NCI-H2196 treated with DMSO at 0.1 percent for 48 hours (cell line): ENCODE results near the gene CXADR.
"Not testable (repeated sequence)": the region's sequence is repeated elsewhere in the genome, so short reads cannot be mapped to it uniquely, and the experiment has no call there.

Experiments used
- DNase-seq: peaks from one replicate; lab custom pipeline; 2025; ENCODE audit not compliant: unreplicated experiment; lab: John Stamatoyannopoulos, UW

Gene CXADR

GRCh38 chr21:17512253-17513213 is at the start of gene CXADR:
CXADR (plus strand) TSS chr21:17513043; CDS start chr21:17513130, 87 bp downstream.
- DNase-seq: peak; percentile 83

- DNase-seq: no peak
These were observed 46.7 kb upstream of the CXADR start for GRCh38 chr21:17466166-17466565.

GRCh38 chr21:17467392-17467791 is 45.5 kb upstream of the CXADR start:
- DNase-seq: peak; percentile 13

- DNase-seq: no peak
These were observed 45.0 kb upstream of the CXADR start for GRCh38 chr21:17467829-17468228.

GRCh38 chr21:17468698-17469097 is 44.1 kb upstream of the CXADR start:
- DNase-seq: no peak

- DNase-seq: no peak
These were observed 43.1 kb upstream of the CXADR start for GRCh38 chr21:17469727-17470126.

- DNase-seq: no peak
These were observed 40.7 kb upstream of the CXADR start for GRCh38 chr21:17472182-17472581.

- DNase-seq: no peak
These were observed 40.1 kb upstream of the CXADR start for GRCh38 chr21:17472592-17473271.

GRCh38 chr21:17476006-17476405 is 36.8 kb upstream of the CXADR start:
- DNase-seq: no peak

- DNase-seq: not testable (repeated sequence)
These were observed 34.7 kb upstream of the CXADR start for GRCh38 chr21:17478156-17478555.

- no peak for DNase-seq
These were observed 33.2 kb upstream of the CXADR start for GRCh38 chr21:17479606-17480005.

GRCh38 chr21:17482928-17483327 is 29.9 kb upstream of the CXADR start:
- no peak for DNase-seq

GRCh38 chr21:17488620-17489019 is 24.2 kb upstream of the CXADR start:
- no peak for DNase-seq

GRCh38 chr21:17489565-17489964 is 23.3 kb upstream of the CXADR start:
- peak; percentile 36 for DNase-seq

GRCh38 chr21:17491716-17492414 is 21.0 kb upstream of the CXADR start:
- no peak for DNase-seq

GRCh38 chr21:17492415-17493168 is 20.3 kb upstream of the CXADR start:
- no peak for DNase-seq

- DNase-seq: no peak
These were observed 18.8 kb upstream of the CXADR start for GRCh38 chr21:17494051-17494450.

- DNase-seq: no peak
These were observed 17.2 kb upstream of the CXADR start for GRCh38 chr21:17495680-17496079.

GRCh38 chr21:17497316-17497715 is 15.5 kb upstream of the CXADR start:
- no peak for DNase-seq

GRCh38 chr21:17498586-17498985 is 14.3 kb upstream of the CXADR start:
- DNase-seq: no peak
